Subcutaneous adipose tissue (tissue), 4 donors: Measurements from ENCODE around the gene GASK1B. TPM values are rescaled to one million over a fixed set of nuclear protein-coding genes. Genes with fewer than 3 reads are reported as not detected.

ENCODE experiments used
- CTCF ChIP-seq: fragments of 450-650 bp; IDR thresholded peaks from one replicate; pipeline ENCODE4 v1.5.1; 2016; ENCODE audit warnings: low read depth, mild to moderate bottlenecking, control low read depth, antibody characterized with exemption, moderate library complexity
- total RNA-seq, 4 donors: library from RNA; depleted of rRNA; stranded (reverse); fragments of >200 nt; gene quantifications; one replicate each; pipeline ENCODE4 v1.1.0, GENCODE V29; 2016

The GASK1B gene
- total RNA-seq, 4 donors from 2014 or later: 21.1 to 94.5 (median 74.6) TPM

GRCh38 chr4:158209825-158210807 is 37.3 kb upstream of the GASK1B start, which contains the start of gene TMEM144:
TMEM144 (plus strand) TSS chr4:158210486; CDS start chr4:158212668, 2,182 bp downstream.
- TF ChIP-seq CTCF: no peak

GRCh38 chr4:158208963-158209640 is 36.3 kb upstream of the GASK1B start:
- no peak for TF ChIP-seq CTCF

GRCh38 chr4:158203929-158204328 is 31.1 kb upstream of the GASK1B start:
- TF ChIP-seq CTCF: no peak

GRCh38 chr4:158203436-158203835 is 30.6 kb upstream of the GASK1B start:
- no peak for TF ChIP-seq CTCF

GRCh38 chr4:158202481-158202880 is 29.7 kb upstream of the GASK1B start:
- no peak for TF ChIP-seq CTCF

- TF ChIP-seq CTCF: no peak
Observed at GRCh38 chr4:158201876-158202275, 29.1 kb upstream of the GASK1B start.

- no peak for TF ChIP-seq CTCF
Observed at GRCh38 chr4:158201322-158201721, 28.5 kb upstream of the GASK1B start.
